KG1 (cell line): ENCODE results near the gene MAPT.
"Not testable (repeated sequence)": the region's sequence is repeated elsewhere in the genome, so short reads cannot be mapped to it uniquely, and the experiment has no call there.

Experiments used
- DNase-seq: peaks from one replicate; lab custom pipeline; 2025; lab: John Stamatoyannopoulos, UW

Gene MAPT

DNA sequence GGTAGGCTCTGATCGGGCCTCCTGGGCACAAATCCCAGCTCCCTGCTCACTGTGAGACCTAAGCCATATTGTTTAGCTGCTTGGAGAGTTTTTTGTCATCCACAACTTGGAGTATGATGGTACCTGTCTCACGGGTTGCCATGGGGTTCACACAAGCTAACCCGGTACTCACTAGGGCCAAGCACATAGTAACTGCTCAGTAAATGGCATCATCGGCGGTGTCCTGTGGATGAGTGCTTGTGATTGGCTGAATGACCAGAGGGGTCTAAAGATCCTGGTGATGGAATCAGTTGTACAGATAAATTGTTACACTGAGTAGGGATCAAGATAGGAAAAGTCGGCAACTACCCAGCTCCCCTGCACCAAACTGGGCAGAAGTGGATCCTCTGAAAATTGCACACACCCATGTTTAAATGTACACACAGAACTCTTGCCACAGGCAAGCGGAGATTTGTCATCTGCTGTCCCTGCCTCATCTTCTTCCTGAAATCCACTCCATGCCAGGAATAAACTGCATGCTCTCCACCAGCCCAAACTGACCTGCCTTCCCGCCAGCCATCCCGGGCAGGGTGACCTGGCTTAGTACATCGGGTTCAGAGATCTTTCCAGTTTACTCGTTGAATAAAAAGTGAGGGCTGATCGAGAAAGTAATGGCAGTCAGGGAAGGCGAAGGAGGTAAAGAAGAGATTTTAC, 6.5 kb downstream of the MAPT start:
- no peak for DNase-seq

DNA sequence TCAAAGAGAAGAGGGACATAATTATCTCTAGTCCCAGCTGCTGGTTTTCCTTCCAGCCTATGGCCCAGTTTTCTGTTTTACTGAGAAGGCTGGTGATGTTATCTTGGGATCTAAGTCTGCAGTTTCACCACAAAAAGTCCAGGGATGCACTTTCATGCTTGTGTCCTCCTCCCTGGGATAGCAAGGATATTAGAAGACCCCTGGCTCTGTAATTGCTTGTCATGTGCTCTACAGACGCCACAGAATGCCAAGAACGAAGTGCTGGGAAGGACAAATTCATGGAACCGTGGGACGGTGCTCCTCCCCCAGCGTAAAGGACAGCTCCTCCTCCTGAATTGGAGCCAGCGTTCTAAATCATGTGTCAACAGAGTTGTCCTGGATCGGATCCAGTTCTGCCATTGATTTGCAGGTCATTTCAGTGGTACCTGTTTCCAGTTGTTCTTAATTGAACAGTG, 8.6 kb downstream of the MAPT start:
- no peak for DNase-seq

DNA sequence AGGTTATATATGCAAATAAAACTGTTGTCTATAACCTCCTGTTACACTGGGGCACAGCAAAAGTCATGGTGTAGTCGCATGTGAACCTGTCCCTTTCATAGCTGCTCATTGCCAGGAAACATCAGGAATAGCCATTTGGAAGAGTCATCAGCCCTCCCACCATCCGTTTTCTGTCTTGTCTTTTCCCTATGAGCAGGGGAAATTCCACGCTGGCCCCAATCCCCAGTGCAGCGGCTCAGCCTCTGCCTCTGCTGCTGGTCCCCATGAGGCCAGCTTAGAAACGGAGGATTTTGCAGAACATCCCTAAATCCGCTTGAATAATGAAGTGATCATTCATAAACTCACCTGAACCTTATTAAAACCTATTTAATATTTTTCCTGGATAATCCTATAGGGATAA, 10.5 kb downstream of the MAPT start:
- DNase-seq = no peak

DNA sequence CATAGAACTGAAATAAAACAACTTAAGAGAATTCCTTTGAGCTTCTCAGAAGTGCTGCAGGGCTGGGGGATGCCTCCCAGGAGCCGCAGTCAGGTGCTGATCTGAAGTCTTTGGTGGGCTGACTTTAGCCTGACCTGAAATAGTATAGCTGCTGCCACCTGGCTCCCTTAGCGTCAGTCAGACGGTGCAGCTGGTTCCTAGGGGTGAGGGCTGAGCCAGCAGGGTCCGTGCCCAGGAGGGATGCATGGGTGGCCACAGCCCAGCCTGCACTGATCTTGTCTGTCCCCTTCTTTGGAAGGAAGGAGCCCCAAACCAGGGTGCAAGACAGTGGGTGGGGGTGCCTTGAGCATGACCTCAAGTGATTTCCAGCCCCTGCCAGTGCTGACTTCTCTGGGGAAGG, 11.5 kb downstream of the MAPT start:
- no peak for DNase-seq

DNA sequence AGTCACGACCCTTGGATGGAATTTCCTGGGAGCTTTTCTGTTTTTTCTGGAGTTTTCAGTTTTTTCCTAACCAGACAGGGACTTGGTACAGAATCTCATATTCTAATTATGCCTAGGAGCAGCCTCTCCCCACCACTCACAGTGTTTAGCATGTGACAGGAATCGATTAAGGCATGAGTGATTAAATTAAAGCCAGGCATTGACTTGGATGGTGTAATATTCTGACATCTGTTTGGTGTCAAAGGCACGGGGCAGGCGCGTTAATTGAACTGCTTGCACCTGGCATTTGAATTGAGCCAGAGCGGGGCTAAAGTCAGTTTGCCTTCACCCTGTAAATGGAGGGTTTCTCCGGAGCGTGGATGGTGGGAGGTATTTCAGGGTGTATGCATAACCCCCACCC, 11.9 kb downstream of the MAPT start:
- DNase-seq = no peak

DNA sequence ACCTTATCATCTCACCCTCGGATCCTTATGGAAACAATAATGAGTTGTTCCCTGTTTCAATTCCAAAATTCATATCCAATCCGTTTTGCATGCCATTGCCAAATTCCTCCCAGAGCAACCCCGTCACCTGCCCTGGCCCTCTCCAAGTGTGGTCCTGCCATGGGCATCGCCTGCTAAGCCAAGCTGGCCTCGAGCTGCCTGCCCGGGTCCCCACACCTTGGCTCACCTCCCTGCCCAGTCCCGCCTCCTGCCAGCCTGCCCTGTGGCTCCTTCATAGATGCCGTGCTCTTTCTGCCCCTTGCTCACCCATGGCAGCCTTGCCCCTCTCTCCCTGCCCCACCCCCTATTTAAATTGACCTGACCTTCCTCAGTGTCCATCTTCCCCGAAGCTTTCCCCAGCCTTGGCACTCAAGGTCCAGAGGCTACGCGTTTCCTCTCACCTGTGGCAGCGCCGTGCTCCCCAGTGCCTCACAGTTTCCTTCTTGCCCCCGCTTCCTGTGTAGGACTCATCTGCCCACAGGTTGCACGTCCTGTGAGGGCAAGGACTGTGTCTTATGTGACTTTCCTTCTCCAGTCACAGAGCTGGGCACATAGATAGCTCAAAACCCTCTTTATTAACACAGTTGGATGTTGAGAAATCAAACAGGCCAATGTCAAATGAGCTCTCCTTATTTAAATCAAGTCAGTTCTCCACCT, 12.7 kb downstream of the MAPT start:
- no peak for DNase-seq

DNA sequence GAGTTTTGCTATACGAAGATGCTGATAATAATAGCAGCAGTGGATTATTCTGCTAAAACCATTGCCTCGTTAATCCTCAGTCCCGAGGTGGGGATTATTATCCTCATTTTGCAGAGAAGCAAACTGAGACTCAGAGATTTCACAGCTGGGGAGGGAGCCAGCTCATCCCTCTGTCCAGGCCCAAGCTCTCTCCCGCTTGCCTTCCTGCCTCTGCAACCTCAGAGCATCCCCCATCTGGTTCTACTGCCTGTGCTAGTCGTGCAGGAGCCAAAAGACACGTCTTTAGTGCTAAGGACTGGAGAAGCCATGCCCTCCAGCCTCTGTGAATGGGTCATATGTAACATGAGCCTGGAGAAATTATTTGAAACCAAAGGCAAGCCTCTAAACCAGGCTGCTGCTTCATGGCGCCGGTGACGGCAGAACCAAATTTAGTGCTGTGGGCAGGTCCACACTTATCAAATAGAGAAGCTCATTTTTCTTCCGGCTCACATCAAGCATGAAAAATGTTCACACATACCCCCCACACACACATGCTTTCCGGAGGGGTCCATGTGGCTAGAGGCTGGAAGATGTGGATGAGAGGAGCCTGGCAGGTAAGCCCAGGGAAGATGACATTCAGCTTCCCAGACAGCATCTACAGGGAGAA, 13.5 kb downstream of the MAPT start:
- DNase-seq = no peak

DNA sequence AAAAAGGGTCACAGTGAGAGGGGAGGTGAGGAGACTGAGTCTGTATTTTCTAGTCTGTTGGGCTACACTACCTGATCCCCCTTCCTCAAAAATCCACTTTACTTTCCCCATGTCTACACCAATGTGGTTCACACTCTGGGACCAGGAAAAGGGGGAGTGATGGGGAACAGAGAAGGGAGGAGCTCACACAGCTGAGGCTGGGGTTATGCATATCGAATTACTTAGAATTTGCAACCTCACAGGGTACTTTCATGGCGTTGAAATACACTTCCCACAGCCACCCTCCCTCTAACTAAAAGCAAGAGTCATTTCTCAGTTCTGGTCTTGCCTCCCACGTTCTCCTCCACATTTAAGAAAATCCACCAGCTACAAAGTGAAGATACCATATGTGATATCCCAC, 14.1 kb downstream of the MAPT start:
- no peak for DNase-seq

DNA sequence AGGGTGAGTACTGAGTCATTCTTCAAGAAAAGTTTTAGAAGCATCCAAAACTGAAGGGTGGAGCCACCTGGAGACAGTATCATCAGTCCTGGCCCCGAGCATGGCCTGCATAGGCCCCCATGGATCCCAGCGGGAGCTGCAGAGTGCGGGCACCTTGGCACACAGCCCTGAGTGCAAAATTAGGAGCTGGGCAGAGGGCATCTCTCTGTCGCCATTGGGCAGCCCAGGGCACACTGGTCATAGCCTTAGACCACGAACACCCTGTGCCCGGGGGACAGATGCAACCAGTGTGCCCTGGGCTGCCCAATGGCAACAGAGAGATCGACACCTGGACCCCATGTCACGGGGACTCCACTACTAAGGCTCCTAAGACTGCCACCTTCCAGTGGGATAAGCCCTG, 14.6 kb downstream of the MAPT start:
- DNase-seq = no peak

DNA sequence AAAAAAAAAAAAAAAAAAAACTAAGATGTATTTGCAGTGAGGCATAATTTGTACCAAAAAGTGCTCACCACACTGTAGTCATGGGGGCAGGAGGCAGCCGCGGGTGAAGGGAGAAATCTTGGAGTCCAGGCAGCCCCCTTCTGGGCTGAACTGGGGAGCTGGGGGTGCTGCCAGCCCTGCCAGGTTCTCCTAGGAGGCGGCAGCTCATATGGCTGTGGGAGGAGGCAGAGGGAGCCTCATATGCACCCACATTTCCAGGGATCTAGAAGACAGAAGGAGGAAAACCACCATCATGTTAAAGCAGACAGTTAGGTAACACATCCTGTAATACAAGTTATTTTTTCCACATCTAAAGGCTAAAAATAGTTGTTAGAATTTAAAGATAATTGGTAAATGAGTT, 16.3 kb downstream of the MAPT start:
- no peak for DNase-seq

DNA sequence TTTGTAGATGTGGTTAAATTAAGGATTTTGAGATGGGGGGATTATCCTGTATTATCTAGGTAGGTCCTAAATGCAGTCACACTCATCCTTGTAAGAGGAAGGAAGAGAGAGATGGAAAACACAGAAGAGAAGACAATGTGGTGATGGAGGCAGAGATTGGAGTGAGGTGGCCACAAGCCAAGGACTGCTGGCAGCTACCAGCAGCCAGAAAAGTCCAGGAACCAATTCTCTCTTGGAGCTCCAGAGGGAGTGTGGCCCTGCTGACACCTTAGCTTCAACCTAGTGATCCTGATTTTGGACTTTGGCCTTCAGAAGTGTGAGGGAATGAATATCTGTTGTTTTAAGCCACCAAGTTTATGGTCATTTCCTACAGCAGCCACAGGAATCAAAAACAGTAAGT, 18.0 kb downstream of the MAPT start:
- no peak for DNase-seq

DNA sequence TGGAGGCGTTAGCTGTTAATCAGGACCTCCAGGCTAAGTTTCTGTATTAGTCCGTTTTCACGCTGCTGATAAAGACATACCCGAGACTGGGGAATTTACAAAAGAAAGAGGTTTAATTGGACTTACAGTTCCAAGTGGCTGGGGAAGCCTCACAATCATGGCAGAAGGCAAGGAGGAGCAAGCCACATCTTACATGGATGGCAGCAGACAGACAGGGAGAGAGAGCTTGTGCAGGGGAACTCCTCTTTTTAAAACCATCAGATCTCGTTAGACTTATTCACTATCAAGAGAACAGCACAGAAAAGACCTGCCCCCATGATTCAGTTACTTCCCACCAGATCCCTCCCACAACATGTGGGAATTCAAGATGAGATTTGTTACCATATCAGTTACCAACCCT, 18.7 kb downstream of the MAPT start:
- DNase-seq = not testable (repeated sequence)

DNA sequence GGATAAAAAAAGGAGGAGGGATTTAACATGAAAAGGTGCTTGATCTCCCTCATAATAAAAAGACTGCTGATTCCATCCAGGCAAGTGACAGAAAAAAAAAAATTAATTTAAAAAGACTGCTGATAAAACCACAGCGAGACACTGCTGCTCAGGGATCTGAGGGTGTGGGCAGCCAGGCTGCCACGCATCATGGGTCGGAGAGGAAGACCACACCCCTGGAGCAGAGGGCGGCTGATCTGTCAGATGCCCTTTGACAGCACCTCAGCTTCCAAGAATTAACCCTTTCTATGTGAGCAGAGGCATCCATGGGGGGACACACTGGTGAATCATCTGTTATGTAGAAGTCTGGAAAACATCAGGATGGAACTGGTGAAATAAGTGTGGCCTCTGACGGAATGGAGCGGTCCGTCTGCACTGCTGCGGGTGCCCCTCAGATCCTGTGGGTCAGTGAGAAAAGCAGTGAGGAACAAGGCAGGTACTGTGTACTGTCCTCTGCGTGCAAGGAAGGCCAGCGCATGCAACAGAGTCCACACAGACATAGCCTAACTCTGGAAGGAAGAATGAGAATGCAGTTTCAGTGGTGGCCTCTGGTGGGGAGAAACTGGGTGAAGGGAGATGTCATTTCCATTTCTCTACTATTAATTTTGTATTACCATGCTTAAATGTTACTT, 19.8 kb downstream of the MAPT start:
- no peak for DNase-seq

DNA sequence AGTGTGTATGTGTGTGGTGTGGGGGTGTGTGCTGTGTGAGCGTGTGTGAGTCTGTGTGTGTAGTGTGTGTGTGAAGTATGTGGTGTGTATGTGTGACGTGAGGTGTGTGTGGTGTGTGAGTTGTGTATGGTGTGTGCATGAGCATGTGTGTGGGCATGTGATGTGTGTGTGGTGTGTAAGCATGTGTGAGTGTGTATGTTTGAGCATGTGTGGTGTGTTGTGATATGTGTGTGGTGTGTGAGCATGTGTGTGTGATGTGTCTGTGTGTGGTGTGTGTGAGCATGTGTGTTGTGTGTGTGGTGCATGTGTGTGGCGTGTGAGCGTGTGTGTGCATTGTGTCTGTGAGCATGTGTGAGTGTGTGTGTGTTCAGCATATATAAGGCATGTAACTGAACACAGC, 20.9 kb downstream of the MAPT start:
- no peak for DNase-seq

DNA sequence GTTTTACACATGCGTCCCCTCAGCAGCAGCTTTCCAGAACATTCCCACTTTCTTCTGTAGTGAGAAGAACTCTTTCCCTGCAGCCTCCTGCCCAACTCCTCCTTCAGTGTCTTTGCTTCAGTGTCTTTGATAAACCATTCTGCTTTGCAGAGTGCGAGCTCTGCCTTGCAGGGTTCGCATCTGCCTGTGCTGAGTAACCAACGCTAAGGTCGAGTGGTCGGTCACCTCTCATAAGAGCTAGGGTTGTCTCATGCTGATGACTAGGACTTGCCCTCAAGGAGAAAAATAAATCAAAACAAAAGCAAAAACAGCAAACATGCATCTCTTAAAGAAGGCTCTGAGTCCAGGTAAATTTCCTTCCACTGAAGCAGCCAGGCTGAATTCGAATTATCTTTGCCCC, 22.7 kb downstream of the MAPT start:
- no peak for DNase-seq

DNA sequence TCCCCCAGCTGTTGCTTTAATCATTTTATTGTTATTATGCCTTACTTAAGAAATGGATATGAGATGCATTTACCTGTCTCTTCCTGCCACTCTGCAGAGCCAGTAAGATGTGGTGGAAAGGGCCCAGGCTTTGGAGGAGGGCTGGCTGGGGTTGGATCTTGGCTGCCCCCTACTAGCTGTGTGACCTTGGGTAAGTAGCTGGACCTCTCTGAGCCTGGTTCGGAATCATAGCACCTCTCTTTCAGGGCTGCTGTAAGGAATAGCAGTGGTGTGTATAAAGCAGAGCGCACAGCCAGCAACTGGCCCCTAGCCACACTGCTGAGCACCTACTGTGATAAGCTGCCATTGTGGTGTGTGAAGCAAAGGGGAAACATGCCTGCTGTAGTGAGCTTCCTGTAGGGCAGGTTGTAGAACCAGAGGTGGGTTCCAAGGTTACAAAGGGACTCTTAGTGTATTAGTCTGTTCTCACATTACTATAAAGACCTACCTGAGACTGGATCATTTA, 23.9 kb downstream of the MAPT start:
- no peak for DNase-seq

DNA sequence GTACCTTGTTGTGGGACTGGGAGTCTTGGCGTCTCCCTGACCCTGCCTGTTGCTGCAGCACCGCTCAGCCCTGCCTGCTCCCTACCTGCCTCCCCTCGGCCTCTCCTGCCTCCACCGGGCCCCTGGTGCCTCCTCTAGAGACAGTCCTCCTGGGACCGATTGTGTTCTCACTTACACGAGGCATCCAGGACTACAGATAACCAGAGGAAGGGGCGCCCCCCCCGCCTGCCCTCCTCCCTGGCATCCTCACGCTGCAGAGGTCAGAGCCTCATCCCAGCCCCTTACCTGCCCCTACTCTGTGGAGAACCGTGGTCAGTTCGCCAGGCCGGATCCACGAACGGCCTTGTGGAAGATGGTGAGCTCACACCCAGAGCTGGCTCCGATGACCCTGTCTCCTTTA, 24.8 kb downstream of the MAPT start:
- no peak for DNase-seq

DNA sequence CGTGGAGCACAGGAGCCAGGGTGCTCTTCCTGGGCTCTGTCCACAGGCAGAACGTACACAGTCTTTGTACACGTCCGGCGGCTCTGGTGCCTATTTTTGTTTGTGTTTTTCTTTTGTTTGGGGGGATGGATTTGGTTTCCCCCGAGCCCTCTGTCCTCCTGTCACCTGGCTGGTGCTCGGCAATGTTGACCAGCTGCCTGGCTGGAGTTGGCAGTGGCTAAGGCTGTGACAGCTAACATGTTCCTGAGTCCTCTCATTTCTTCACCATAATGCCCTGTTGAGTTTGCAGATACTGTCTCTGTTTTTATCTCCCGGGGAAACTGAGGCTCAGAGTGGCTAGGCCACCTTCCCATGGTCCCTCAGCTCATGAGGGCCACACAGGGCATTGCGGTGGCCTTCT, 25.7 kb downstream of the MAPT start:
- DNase-seq = no peak

DNA sequence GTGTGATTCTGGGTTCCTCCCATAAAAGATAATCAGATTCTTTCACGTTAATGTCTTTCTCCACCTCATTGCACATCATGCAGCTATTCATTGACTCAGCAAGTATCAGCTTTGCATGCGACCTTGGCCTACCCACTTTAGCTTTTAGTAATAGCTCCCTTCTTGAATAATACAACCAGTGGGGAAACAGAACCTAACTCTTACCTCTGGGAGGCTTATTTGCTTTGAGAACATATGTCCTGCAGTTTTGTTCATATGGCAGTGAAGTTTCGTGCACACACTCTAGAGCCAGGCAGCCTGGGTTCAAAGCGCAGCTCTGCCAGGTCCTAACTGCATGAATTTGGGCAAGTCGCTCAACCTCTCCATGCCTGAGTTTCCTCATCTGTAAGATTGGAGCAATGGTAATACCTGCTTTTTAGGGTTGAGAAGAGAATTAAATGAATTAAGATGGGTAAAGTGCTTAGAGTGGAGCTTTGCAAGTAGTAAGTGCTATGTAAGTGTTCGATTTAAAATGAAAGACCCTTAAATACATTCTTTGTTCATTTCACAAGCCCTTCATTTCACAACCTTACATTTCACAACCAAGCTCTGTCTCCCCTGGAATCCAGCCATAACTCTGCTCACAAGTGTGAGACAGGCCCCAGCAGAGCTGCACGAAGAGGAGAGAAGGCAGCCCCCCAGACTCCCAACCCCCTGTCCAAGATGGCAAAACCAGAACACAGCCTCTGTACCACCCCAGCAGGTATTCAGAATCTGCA, 29.3 kb downstream of the MAPT start:
- DNase-seq = no peak

DNA sequence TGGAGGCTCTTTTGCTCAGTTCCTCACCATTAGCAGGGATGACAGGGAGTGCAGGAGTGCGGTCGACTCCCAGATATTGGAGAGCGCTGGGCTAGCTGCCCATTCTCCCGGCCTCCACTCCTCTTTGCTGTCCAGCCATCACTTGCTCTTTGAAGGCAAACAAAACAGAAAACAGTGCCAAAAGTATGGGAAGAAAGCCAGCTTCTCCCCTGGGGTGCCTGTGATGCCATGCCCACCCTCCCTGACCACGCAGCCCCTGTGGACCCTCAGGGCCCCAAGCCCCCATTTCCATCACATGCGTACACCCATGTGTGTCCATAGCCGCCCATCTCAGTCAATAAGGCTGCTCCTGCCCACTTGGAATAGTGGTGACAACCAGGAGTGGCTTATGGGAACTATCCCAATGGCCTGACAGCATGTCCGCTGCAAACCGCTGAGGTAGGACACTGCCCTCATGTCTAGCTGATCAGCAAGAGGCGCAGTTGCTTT, 30.0 kb downstream of the MAPT start:
- no peak for DNase-seq

DNA sequence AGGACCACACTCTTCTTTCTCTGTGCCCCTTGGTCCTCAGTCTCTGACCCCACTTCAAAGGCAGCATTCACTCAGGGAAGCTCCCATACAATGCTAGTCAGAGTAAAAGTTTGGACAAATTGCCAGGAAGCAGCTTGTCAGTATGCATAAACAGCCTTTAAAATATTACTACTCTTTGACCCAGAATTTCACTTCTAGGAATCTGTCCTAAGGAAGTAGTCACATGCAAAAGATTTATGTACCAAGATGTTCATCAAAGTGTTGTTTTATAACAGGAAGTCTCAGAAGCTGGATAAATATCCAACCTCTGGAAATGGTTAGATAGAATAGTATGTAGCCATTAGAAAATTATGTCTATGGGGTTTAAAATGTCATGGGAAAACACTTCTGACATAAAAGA, 31.0 kb downstream of the MAPT start:
- DNase-seq = no peak

DNA sequence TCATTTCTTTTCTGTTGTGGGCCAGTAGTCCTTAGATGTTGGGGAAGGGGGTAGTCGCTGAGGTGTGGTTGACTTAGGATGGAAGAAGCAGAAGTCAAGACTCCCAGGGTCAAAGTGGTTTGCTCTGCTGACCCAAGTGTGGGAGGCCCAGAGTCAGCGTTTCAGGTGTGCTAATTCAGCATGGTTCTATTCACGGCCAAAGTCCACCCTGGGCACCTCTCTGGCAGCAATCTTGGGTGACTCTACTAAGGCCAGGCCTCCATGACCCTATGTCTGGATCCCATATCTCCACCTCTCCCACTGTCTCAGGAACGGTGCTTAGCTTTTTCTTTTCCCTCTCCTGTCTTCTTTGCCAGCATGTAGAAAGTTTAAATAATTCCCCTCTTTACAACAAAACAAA, 32.9 kb downstream of the MAPT start:
- DNase-seq = no peak
